HepG2 (cell line): Measurements from ENCODE around the gene KIF22. TPM values are rescaled to one million over a fixed set of nuclear protein-coding genes. Genes with fewer than 3 reads are reported as not detected.

Source experiments
- CENPBD1 ChIP-seq: sonication (generic); formaldehyde crosslinking; IDR thresholded peaks from 2 replicates; pipeline ENCODE4 v1.8.0; 2022; ENCODE audit warnings: missing genetic modification reagents, low read depth, mild to moderate bottlenecking, borderline replicate concordance
- CENPX ChIP-seq: sonication (generic); formaldehyde crosslinking; IDR thresholded peaks from 2 replicates; pipeline ENCODE4 v1.9.0; 2021; ENCODE audit warnings: mild to moderate bottlenecking, missing genetic modification reagents, moderate library complexity
- E2F1 ChIP-seq: sonication (generic); formaldehyde crosslinking; IDR thresholded peaks from 2 replicates; pipeline ENCODE4 v1.5.0; 2020; ENCODE audit warnings: missing genetic modification reagents
- ELF4 ChIP-seq: sonication (generic); formaldehyde crosslinking; IDR thresholded peaks from 2 replicates; pipeline ENCODE4 v1.5.0; 2020; ENCODE audit warnings: missing genetic modification reagents, mild to moderate bottlenecking, moderate library complexity, borderline replicate concordance
- HNRNPL ChIP-seq: fragments of 200-400 bp; formaldehyde crosslinking; IDR thresholded peaks from 2 replicates; pipeline ENCODE4 v1.6.1; 2017; ENCODE audit warnings: mild to moderate bottlenecking, low read depth, low read length
- MIXL1 ChIP-seq: IDR thresholded peaks from 2 replicates; pipeline ENCODE4 v1.6.1; 2016
- NONO ChIP-seq, 2 experiments: fragments of 450-650 bp in 1 of 2; sonication (generic) in 1 of 2; formaldehyde crosslinking in 1 of 2; IDR thresholded peaks in 1 of 2; conservative IDR thresholded peaks in 1 of 2; 2 replicates each; pipeline versions ENCODE4 v1.6.1 to v1.8.0; 2017 to 2022; ENCODE audit warnings: mild to moderate bottlenecking in 1 of 2, missing genetic modification reagents in 1 of 2, moderate library complexity in 1 of 2
- PREB ChIP-seq: sonication (generic); formaldehyde crosslinking; IDR thresholded peaks from 2 replicates; pipeline ENCODE4 v1.4.0; 2020; ENCODE audit warnings: missing genetic modification reagents
- SATB2 ChIP-seq: sonication (generic); formaldehyde crosslinking; IDR thresholded peaks from 2 replicates; pipeline ENCODE4 v1.5.0; 2020; ENCODE audit warnings: missing genetic modification reagents
- SRF ChIP-seq: IDR thresholded peaks from 2 replicates; pipeline ENCODE4 v1.6.1; 2011; ENCODE audit warnings: mild to moderate bottlenecking, low read depth, low read length, moderate library complexity
- SRSF1 ChIP-seq: fragments of 200-400 bp; formaldehyde crosslinking; optimal IDR thresholded peaks from 2 replicates; pipeline ENCODE3; 2017; ENCODE audit warnings: mild to moderate bottlenecking, low read depth, low read length, moderate library complexity
- TFDP2 ChIP-seq: sonication (generic); formaldehyde crosslinking; IDR thresholded peaks from 2 replicates; pipeline ENCODE4 v1.4.0; 2020; ENCODE audit warnings: missing genetic modification reagents
- ZBTB8A ChIP-seq: sonication (generic); formaldehyde crosslinking; IDR thresholded peaks from 2 replicates; pipeline ENCODE4 v1.4.0; 2020; ENCODE audit warnings: mild to moderate bottlenecking, low read depth, missing genetic modification reagents, borderline replicate concordance
- ZNF101 ChIP-seq: sonication (generic); formaldehyde crosslinking; IDR thresholded peaks from 2 replicates; pipeline ENCODE4 v1.4.0; 2020; ENCODE audit warnings: mild to moderate bottlenecking, low read depth, missing genetic modification reagents, borderline replicate concordance
- ZNF138 ChIP-seq: sonication (generic); formaldehyde crosslinking; IDR thresholded peaks from 2 replicates; pipeline ENCODE4 v1.5.0; 2020; ENCODE audit warnings: mild to moderate bottlenecking, low read depth, missing genetic modification reagents
- ZNF230 ChIP-seq: sonication (generic); formaldehyde crosslinking; IDR thresholded peaks from 2 replicates; pipeline ENCODE4 v1.4.0; 2020; ENCODE audit warnings: mild to moderate bottlenecking, missing genetic modification reagents
- ZNF512 ChIP-seq: sonication (generic); formaldehyde crosslinking; IDR thresholded peaks from 2 replicates; pipeline ENCODE4 v1.4.0; 2020; ENCODE audit warnings: mild to moderate bottlenecking, missing genetic modification reagents
- ZNF614 ChIP-seq: IDR thresholded peaks from 2 replicates; pipeline ENCODE4 v1.6.1; 2018; ENCODE audit warnings: missing biosample characterization, missing genetic modification reagents, inconsistent platforms, borderline replicate concordance
- ZNF761 ChIP-seq: sonication (generic); formaldehyde crosslinking; conservative IDR thresholded peaks from 2 replicates; pipeline ENCODE4 v1.4.0; 2020; ENCODE audit warnings: mild to moderate bottlenecking, missing genetic modification reagents
- polyA plus RNA-seq, 8 experiments: library from polyadenylated mRNA; depleted of rRNA in 3 of 8; stranded (reverse) in 7 of 8; unstranded in 1 of 8; fragments of >200 nt; fragmentation: Illumina TruSeq in 4 of 8; extraction: Trizol in 4 of 8; gene quantifications; 2 replicates each; pipeline versions ENCODE4 v1.2.1 to v1.2.3, GENCODE V29; 2011 to 2016; ENCODE audit warnings: low read depth in 4 of 8, missing spikeins in 1 of 8, mixed read lengths in 1 of 8; ENCODE audit not compliant: insufficient read depth in 1 of 8
- total RNA-seq, 5 experiments: library from RNA; depleted of rRNA; stranded (reverse); fragments of >200 nt; fragmentation: Illumina TruSeq; extraction: Trizol; gene quantifications; 2 replicates each; pipeline ENCODE4 v1.2.3, GENCODE V29; 2016; ENCODE audit warnings: low read depth in 1 of 5

KIF22 gene
- total and polyA plus RNA-seq, 2 of the 13 experiments (the other 11 are each of a cell fraction or from before 2014, with no cell fraction given), result 95.8 to 118 TPM

- TF ChIP-seq E2F1 (CRISPR knock-in tag) (no peak), PREB (no peak), MIXL1 (CRISPR knock-in tag) (0 out of 2 replicates have a peak, but pooled peaks have one; percentile 37), TFDP2 (CRISPR knock-in tag) (0 out of 2 replicates have a peak, but pooled peaks have one; percentile 39), CENPBD1 (CRISPR knock-in tag) (no peak), ELF4 (CRISPR knock-in tag) (no peak), ZBTB8A (CRISPR knock-in tag) (no peak), ZNF138 (CRISPR knock-in tag) (no peak), ZNF761 (CRISPR knock-in tag) (no peak; the same call in 1 of the 2 replicates), CENPX (no peak), ZNF101 (CRISPR knock-in tag) (no peak), SRF (no peak), SRSF1 (peak; percentile 75), SATB2 (CRISPR knock-in tag) (no peak), ZNF230 (CRISPR knock-in tag) (no peak), NONO (IDR thresholded peaks at IDR 0.05) (no peak), NONO (CRISPR knock-in tag; conservative IDR thresholded peaks at IDR 0.05) (peak; percentile 72), ZNF614 (CRISPR knock-in tag) (peak; percentile 29; the same call in 1 of the 2 replicates), ZNF512 (no peak), HNRNPL (0 out of 2 replicates have a peak, but pooled peaks have one; percentile 44)
These were observed 58.1 kb downstream of the KIF22 start (continued) for GRCh38 chr16:29848420-29849297.
